Left renal cortex interstitium (tissue), 4 donors: ENCODE results near the gene ARMH1. TPM values are rescaled to one million over a fixed set of nuclear protein-coding genes. Genes with fewer than 3 reads are reported as not detected.
"Not testable (repeated sequence)": the region's sequence is repeated elsewhere in the genome, so short reads cannot be mapped to it uniquely, and the experiment has no call there.

Experiments used
- DNase-seq, 4 donors: peaks; one replicate each; pipeline ENCODE4 v3.0.0-alpha.2; 2013; ENCODE audit warnings: low read depth in 4 of 4, low spot score in 2 of 4, missing footprints in 1 of 4
- polyA plus RNA-seq, 4 donors: library from polyadenylated mRNA; unstranded; fragments of 120-200 nt; gene quantifications; one replicate each; pipeline ENCODE4 v1.2.1, GENCODE V29; 2013; ENCODE audit not compliant: insufficient read length in 4 of 4

The ARMH1 gene
- polyA plus RNA-seq, 4 donors: 4.9 to 9.3 (median 7.3) TPM

DNA sequence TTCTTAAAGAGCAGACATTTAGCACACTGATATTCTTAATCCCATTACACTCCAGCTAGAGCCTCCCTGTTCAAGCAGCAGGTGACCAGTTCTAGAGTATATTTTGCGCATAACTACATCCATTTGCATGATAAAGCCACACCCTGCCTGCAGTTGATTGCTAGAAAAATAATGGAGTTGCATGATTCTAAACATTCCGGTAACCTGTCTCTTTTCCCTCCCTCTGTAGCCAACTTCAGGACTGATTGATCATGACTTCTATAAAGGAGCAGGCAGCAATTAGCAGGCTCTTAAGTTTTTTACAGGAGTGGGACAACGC is 14.9 kb downstream of the ARMH1 start:
- DNase-seq: no peak

DNA sequence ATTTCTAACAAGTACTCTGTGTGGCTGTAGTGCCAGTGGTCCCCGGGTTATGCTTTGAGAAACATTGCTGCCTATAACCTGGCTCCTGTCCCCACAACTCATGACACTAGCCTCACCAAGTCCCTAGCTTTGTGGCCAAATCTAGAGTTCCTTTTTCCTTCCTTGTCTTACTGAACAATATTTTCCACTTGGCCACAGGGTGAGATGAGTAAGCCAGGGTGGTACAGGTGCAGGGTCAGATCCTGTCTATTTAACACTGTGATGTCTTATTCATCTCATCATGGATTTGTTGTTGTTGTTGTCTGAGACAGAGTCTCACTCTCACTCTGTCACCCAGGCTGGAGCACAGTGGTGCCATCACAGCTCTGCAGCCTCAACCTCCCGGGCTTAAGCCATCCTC is 18.6 kb downstream of the ARMH1 start:
- DNase-seq: no peak

DNA sequence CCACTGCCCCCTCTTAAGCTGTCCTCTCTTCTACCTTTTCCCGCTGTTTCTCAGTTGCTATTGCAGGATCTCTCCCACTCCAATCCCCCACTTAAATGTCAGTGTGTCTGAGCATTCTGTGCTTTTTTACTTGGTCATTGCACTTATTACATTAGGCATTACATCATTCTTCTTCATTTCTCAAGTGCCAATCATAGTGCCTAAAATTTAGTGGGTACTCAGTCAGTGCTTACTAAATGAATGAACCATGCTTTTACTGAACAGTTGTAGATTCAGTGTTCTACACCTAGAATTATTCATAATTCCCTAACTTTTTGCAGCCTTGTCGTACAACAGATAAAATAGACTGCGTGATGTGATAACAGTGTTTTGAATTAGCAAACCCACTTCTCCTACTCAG is 19.4 kb downstream of the ARMH1 start:
- DNase-seq: no peak

DNA sequence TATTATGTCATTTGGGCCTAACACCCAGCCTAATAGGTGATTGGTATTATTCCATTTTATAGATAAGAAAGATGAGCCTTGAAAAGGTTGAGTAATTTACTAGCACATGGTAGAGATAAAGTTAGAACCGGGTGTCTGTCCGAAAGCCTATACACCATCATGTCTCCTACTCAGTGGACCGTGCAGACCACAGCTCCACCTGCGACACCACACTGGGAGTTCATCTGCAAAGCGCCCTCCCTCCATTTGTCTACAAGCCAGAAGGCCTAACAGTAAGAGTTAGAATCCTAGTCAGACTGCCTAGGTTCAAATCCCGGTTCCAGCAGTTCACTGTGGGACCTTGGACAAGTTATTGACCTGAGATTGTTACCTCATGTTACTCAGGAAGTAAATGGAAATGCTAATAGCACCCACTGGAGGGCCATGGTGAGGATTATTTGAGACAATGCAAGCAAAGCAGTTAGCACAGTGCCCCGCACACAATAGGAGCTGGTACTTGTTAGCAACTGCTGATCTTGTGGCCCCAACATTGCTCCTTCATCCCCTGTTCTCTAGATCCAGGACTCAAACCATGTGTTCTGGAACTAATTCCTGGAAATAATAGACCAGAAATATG is 20.5 kb downstream of the ARMH1 start:
- no peak for DNase-seq

DNA sequence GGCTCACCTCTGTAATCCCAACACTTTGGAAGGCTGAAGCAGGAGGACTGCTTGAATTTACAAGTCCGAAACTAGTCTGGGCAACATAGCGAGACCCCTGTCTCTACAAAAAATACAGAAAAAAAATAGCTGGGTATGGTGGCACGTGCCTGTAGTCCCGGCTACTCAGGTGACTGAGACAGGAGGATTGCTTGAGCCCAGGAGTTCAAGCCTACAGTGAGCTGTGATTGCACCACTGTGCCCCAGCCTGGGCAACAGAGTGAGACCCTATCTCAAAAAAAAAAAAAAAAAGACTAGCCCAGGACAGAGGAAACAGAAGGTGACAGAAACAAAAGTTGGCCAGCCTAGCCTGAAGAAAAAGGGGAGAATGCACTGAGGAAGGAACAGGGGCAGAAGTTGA is 21.2 kb downstream of the ARMH1 start:
- no peak for DNase-seq

DNA sequence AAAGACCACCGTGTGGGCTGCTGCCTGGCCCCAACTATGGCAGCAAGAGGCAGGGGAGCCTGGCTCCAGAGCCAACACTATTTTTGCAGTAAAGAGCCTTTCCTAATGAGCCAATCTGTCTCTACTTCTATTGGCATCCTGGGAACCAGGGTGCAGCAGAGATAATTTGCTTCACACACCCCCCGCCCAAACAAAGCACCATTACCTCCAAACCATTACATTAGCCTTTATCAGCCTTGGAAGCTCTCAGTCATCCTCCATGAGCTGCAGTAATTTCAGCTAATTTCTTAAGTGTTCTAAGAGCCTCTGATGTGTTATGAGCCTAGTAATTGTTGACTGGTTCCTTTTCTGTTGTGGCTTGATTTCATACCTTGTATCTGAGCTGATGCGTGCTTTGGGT is 21.6 kb downstream of the ARMH1 start:
- DNase-seq: no peak

DNA sequence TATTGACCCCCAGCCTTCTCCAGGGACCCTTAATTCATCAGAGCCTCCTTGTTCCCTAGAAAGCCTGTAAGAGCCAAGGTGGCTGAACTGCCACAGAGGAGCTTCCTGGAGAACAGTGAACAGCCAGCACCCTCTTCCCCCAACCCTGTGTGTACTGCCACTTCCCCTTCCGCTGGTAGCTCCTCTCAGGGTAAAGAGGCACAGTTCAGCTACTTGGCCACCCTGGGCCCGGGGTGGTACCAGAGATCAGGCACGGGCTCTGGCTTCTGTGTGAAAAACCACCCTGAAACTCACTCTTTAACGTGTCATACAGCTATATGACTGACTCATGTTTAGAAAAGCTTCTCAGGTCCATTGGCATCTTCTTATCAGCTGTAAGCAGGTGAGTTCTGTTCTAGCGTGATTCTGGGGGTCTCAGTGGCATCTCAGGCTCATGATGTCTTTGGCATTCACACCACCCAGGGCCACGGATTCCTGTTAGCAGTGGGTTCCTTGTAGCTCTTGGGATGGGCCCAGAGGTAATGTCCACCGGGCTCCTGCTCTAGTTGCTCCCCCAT is 22.4 kb downstream of the ARMH1 start:
- DNase-seq: no peak

DNA sequence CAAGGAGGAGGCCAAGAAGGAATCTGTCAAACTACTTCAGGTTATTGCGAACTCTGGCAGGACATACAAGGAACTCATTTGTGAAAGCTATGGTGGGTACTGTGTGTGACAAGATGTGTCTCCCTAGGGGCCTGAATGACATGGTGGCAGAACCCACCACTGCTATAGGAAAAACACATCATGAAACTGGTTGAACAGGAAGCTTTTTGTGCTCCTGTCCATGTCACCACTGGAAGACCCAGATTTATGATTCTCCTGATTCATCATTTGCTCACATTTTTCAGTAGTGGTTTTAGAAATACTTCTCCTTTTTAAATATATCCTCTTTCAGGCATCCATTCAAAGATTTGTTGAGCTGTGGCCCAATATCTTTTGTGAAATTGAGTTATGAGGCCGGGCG is 23.6 kb downstream of the ARMH1 start:
- no peak for DNase-seq

DNA sequence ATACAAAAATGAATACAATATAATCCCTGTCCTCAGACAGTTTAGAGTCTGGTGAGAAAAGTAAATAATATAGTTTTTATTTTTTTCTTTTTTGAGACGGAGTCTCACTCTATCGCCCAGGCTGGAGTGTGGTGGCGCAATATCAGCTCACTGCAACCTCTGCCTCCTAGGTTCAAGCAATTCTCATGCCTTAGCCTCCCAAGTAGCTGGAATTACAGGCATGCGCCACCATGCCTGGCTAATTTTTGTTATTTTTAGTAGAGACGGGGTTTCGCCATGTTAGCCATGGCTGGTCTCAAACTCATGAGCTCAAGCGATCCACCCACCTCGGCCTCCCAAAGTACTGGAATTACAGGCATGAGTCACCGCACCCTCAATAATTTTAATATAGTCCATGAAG is 24.9 kb downstream of the ARMH1 start:
- DNase-seq: not testable (repeated sequence)

DNA sequence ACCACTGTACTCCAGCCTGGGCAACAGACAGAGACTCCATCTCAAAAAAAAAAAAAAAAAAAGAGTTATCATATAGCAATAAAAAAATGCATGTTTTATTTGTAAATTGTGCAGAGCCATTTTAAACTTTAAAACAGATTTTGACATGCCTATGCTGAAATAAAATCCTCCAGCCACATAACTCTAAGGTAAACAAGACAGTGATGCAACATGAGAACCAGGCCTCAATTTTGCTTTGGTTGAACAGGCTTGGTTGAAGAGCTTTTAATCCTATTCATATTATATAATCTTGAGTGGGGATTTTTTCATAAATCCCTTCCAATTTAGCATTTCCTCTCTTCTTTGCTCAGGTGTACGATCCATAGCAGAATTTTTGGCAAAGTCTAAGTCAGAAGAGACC is 26.1 kb downstream of the ARMH1 start:
- no peak for DNase-seq

DNA sequence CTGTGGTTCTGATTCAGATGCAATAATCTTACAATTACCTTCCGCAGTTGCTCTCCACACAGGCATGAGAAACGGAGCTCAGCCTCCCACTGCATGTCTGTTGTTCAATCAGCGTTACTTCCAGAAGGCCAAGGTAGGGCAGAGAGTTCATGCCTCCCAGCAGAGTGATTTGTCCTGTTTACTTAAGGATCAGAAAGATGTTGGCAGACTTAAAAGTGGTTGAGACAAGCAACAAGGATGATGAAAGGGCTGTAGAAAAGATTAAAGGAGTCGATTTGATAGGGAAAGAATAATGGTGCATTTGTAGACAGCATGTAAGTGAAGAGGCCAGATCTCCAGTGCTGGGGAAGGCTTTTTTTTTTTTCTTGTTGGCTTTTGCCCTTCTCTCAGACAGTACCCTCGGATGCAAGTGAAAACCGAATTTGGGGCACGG is 26.6 kb downstream of the ARMH1 start:
- no peak for DNase-seq

DNA sequence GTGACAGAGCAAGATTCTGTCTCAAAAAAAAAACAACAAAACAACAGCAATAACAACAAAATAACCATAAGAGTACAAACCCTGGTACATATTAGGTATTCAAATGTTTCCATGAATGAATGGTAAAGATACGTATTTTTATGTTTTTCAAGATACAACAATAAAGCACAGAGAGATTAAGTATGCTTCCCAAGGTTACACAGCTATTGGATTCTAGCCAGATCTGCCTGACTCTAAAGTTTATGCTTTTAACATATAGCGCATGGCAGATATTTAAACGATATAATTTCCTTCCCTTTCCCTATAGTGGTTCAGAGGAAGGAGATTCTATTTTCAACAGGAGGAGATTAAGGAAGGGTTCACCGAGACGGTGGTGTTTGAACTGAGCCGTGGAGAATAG is 31.0 kb downstream of the ARMH1 start:
- DNase-seq: no peak

DNA sequence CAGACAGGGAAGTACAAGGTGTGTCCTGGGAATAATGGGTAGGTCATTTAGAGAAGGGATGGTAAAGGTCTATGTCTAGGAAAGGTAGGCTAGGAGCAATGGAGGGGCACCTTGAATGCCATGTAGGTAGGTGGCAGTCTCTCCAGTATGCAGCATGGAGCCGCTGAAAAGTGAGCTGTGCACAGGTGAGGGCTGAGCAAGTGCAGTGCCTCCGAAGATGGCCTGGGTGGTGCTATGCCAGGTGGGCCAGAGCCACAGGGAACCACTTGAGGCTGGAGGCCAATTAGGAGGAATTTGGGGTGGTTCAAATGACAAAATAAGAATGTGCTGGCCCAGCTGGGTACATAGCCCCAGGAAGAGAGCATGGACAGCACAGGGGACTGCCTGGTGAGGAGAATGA is 31.4 kb downstream of the ARMH1 start:
- DNase-seq: no peak

DNA sequence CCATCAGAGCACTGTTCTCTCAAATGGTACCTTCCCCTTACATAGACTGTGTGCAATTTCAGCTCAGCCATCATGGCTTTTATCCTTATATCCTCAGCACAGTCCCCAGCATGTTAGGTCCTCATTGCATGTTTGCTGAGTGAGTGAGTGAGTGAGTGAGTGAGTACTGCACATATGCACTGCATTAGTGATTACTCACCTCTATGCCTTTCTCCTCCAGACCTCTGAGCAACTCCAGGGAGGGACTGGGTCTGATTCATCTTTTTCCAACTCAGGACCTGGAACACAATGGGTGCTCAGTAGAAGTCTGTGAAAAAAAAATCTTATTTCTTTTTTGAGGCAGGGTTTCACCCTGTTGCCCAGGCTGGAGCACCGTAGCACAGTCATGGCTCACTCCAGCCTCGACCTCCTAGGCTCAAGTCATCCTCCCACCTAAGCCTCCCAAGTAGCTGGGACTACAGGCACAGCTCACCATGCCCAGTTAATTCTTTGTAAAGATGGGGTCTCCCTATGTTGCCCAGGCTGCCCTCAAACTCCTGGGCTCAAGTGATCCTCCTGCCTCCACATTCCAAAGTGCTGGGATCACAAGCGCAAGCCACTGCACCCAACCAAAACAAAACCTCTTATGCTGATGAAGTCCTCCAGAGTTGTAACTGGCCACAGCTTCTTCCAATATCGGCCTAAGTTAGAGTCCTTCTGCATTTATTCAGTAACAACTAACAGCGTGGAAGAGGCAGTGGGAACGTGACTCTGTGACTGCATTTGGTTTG is 32.8 kb downstream of the ARMH1 start:
- DNase-seq: no peak

DNA sequence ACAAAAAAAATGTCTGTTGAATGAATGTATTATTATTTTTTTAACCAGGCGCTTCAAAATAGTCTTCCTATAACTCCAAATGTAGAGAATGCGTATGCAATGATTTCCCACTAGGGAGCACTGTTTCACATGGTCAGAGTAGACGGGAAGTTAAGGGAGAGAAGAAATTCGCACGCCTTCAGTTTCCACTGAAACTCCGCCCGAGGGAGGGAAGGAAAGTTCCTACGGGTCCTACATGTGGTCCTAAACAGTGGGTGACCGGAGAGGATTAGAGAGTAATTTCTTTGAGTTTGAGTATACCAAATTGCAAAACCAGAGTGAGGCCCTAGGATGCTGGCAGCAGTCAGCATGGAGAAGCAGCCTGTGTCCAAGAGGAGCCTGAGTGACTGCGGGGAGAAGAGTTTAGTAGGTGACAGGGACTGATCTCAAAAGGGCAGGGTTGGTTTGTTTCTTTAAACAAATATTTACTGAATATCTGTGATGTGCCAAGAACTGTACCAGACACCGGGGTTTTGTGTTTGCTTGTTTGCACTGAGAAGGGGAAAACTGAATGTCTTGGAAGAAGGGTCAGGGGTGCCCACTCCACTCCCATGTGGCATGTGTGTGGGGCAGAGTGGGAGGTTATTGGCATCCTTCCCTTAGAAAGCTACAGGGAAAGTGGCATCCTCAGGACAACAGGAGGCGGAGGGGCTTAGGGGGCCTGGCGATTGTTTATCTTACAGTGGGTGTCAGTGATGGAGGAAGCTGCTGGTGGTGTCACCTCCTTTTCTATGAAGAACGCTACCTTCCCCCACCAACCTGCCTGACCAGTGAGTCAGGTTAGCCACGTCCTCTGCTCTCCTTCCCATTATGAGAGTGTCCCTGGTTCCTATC is 33.7 kb downstream of the ARMH1 start:
- DNase-seq: no peak

DNA sequence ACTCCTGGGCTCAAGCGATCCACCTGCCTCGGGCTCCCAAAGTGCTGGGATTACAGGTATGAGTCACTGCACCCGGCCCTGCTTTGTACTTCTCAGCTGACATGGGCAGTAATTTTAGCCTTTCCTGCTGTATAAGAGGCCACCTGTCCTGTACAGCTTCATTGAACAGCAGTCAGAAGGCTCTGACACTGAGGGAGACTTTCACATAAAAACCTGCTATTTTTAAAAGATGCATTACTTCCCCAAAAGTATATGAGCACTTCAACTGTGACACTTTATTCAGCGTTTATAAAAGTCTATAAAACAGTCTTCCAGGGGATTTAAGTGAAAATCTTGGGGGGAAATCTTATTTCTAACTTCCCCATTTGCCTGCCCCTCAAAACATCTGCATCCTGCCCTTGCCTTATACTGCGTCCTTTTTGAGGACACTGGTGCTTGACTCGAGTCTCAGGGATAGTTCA is 38.8 kb downstream of the ARMH1 start:
- no peak for DNase-seq

DNA sequence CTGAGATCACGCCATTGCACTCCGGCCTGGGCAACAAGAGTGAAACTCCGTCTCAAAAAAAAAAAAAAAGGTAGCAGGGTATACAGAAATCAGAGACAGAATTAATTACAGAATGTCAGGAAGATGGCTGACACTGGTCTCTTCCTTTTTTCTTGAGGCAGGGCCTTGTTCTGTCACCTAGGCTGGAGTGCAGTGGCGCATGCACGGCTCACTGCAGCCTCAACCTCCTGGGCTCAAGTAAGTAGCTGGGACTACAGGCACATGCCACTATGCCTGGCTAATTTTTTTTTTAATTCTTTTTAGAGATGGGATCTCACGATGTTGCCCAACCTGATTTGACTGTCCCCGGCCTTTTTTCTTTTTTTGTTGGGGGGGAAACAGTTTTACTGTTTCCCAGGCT is 40.0 kb downstream of the ARMH1 start:
- no peak for DNase-seq

DNA sequence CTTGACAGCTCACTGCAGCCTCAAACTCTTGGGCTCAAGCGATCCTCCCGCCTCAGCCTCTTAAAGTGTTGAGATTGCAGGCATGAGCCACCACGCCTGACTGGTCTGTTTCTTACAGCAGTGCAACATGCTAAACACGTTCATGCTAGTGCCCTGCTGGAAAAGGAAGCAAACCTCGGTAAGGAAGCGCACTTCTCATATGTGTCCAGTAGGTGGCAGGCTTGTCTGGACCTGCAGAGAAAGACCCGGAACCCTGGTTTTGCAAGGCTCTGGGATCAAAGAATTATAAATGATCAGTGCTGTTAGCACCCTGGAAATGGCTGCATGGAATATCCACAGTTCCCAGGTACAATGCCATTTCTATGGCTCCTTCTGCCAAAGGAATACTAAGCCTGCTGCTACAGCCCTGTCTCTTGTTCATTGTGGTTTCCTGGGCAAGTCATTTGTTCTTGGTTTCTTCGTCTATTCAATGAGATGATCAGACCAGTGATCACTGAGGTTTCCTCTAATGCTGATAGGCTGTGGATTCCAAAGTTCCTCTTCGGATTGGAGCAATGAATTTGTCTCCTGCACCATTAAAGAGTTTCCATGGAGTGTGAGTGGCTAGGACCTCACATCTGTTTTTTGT is 40.5 kb downstream of the ARMH1 start:
- no peak for DNase-seq

DNA sequence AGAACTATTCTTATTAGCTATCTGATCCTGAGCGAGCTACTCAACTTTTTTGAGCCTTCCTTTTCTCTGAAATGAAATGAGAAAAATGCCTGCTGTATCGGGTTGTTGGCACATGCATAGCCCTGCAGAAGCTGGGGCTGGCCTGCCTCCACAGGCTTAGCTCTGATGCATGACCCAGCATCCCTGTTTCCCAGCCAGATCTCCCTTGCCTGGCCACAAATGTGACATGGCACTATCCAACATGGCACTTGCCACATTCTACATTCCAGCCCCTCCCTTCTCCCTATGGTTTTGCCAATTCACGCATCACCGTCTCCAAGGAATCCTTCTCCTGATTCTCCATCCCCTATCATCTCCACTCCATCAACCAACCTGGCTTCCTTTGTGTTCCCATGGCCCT is 42.6 kb downstream of the ARMH1 start:
- DNase-seq: no peak

DNA sequence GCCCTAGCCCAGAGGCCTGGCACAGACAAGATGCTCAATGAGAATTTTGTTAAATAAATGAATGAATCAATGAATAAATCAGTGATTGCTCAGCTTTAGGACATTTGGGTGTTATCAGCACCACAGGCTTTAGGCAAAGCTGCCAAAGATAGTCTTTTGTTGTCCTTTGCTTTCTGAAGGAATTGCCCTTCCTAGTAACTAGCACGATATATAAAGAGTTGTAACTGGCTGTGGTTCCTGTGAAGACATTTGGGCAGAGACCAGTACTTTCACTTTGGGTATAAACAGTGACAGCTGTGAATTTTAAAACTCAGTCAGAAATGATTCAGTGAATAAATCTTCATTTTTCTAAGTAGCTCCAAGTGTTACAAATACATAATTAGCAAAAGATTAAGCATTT is 43.1 kb downstream of the ARMH1 start:
- DNase-seq: no peak

DNA sequence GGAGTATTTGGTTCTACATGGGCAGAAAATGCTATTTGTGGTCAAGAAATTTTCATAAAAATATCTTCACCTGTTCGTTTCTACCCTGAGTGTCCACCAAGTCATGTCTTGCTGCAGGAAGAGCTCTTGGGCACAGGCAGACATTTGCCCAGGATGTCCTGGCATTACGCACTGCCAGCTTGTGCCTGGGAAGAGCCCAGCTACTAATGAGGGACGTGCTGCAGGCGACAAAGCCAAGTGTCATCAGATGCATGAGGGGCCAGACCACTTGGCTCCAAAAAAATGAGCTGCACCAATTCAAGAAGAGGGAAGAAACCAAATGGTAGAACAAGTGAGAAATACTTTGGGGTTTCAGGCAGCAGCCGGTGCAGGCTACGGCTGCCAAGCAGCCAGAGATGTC is 43.6 kb downstream of the ARMH1 start:
- no peak for DNase-seq
